HG03097 (cell line): ENCODE measurements around the gene EVX1.

Experiments used
- ATAC-seq: cut with Tn5 transposase; IDR thresholded peaks from one replicate; pipeline ENCODE4 v1.9.1; 2021; ENCODE audit not compliant: unreplicated experiment, low FRiP score

EVX1 gene

GRCh38 chr7:27248427-27248806 lies 5.8 kb downstream of the EVX1 start:
- no peak for ATAC-seq

GRCh38 chr7:27248911-27249723 lies 6.5 kb downstream of the EVX1 start:
- no peak for ATAC-seq

GRCh38 chr7:27249724-27250556 lies 7.3 kb downstream of the EVX1 start:
- ATAC-seq = no peak

GRCh38 chr7:27250557-27251070 lies 8.0 kb downstream of the EVX1 start:
- ATAC-seq = no peak

- no peak for ATAC-seq
Observed at GRCh38 chr7:27251136-27251651, 8.6 kb downstream of the EVX1 start.

DNA sequence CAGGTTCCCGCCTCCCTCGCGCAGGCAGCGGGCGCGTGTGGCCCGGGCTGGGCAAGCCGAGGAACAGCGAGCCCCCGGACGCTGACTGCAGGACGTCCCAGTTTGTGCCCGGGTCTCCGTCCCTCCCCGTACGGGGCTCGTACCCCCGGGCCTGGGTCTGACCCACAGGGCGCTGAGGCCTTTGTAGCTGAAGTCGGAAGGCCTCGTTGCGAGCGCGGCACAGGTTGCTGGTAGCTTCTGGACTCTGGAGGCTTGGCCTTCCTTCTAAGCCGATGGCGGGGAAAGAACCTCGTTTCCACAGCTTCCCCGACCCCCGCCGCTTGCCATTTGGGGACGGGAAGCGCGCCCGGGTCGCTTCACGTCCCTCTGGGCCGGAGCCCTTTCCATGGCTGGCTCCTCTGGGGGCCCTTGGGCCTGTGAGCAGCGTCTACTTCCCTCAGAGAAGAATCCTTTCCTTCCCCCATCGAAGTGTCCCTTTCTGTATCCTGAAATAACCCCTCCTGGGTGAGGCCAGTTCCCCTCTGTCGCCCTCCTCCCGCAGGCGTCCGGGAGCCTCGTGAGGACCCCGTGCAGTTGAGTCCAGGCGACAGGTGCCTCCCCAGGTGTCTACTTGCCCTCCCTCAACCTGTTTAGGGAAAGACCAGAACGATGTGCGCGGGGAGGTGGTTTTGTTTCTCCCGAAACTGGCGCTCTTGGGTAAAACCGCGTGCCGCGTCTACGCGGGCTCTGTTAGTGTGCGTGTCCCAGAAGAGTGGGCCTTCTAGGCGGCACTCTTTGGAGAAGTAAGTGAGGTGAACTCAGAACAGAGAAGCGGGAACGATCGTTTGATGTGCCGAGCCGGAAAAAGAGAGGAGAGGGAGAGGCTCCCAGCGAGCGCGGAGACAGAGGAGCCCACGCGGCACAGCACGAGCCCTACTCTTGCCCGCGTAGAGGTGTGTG lies 9.3 kb downstream of the EVX1 start:
- ATAC-seq = no peak

GRCh38 chr7:27254625-27255024 lies 12.0 kb downstream of the EVX1 start:
- ATAC-seq = no peak

GRCh38 chr7:27260211-27260610 lies 17.6 kb downstream of the EVX1 start:
- no peak for ATAC-seq

GRCh38 chr7:27262121-27262520 lies 19.5 kb downstream of the EVX1 start:
- no peak for ATAC-seq

DNA sequence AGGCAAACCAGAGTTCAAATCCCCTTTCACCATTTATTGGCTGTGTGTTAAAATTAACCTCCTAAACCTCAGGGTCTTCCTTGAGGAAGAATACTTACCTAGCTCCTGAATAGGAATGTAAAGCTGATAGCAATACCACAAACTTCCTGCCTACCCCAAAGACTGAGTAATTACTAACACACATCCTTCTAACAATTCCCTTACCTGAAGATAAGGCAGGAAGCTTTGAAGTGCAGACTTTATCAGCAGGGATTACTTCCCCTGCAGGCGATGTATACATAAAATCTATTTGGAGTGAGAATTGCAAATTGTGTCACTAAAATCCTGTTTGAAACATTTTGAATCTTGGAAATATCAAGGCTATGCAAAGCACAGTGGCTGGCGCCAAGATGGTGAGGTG lies 21.2 kb downstream of the EVX1 start:
- no peak for ATAC-seq

- no peak for ATAC-seq
Observed at GRCh38 chr7:27269455-27269854, 26.9 kb downstream of the EVX1 start.

DNA sequence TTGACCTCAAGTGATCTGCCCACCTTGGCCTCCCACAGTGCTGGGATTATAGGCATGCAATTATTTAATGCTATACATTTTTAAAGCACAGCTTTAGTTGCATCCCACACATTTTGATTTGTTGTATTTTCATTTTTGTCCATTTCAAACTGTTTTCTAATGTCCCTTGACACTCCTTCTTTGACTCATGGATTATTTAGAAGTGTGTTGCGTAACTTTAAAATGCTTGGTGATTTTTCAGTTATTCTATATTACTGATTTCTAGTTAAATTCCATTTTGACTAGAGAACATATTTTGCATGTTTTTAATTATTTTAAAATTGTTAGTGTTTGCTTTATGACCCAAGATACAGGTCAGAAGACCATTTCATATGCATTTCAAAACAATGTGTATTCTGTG lies 28.8 kb downstream of the EVX1 start:
- ATAC-seq = no peak

DNA sequence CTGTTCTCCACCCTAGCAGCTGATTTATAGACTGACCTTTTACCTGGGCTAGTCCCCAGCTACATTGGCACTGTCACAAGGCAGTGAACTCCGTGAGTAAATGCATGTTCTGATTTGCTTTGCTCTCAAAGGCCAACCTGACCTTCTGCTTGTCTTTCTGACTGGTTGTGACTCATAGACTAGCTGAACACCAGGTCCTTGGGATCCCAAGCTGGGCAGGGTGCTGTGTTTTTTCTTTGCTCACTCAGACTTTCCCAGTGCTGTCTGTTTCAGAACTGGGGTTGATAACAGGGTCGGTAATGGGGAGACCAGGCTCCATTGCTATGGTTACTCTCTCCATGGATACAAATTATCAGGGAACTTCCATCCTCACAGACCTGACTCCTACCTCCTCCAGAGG lies 35.0 kb downstream of the EVX1 start:
- no peak for ATAC-seq

GRCh38 chr7:27283558-27283957 lies 41.0 kb downstream of the EVX1 start:
- no peak for ATAC-seq

GRCh38 chr7:27295236-27295635 lies 52.6 kb downstream of the EVX1 start:
- ATAC-seq = no peak

DNA sequence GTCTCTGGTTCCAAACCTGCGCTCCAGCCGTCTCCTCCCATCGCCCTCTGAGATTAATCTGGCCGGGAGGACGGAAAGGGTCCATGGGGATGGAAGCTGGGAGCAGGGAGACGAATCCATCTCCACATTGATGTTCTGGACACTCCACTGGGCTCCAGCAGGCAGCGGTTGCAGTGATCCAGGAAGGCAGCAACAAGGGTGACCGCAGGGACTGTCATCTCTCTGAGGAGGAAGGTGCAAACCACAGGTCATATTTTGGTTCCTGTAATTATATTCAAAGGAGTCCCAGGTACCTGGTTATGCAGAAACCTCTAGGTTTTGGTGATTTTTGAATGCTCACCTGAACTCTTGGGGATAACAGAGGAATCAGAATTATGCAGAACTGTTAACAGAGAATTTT lies 54.8 kb downstream of the EVX1 start:
- ATAC-seq = no peak
